Measurements from ENCODE around the gene PKD1.

Gene PKD1

DNA sequence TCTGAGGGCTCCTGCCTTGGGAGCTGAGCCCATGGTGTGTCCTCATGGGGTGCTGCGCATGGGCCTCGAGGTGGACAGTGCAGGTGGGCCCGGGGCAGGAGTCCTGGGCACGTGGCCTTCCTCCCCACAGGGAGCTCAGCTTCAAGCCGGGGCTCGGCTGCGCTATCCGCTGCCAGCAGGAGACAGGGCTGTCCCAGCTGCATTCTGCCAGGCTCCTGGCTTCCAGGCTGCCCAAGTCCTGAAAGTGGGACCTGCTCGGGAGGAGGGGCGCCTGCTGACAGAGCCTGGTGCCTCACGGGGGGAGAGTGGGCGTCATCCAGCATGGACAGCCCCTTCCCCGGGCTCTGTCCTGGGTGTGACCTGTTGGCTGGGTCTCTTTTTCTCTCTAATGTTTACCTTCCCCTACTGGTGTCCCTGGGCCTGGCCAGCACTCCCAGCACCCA lies 27.0 kb upstream of the PKD1 start:
- TF ChIP-seq, protein P1, sequence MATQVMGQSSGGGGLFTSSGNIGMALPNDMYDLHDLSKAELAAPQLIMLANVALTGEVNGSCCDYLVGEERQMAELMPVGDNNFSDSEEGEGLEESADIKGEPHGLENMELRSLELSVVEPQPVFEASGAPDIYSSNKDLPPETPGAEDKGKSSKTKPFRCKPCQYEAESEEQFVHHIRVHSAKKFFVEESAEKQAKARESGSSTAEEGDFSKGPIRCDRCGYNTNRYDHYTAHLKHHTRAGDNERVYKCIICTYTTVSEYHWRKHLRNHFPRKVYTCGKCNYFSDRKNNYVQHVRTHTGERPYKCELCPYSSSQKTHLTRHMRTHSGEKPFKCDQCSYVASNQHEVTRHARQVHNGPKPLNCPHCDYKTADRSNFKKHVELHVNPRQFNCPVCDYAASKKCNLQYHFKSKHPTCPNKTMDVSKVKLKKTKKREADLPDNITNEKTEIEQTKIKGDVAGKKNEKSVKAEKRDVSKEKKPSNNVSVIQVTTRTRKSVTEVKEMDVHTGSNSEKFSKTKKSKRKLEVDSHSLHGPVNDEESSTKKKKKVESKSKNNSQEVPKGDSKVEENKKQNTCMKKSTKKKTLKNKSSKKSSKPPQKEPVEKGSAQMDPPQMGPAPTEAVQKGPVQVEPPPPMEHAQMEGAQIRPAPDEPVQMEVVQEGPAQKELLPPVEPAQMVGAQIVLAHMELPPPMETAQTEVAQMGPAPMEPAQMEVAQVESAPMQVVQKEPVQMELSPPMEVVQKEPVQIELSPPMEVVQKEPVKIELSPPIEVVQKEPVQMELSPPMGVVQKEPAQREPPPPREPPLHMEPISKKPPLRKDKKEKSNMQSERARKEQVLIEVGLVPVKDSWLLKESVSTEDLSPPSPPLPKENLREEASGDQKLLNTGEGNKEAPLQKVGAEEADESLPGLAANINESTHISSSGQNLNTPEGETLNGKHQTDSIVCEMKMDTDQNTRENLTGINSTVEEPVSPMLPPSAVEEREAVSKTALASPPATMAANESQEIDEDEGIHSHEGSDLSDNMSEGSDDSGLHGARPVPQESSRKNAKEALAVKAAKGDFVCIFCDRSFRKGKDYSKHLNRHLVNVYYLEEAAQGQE (IDR thresholded peaks at IDR 0.05; ENCODE audit: insufficient read depth in 1 of 2, low read depth in 2 of 2, low read length in 2 of 2), result no peak
- TF ChIP-seq FOXP2 (optimal IDR thresholded peaks at IDR 0.05; ENCODE audit: borderline replicate concordance, extremely low read depth, extremely low read length, insufficient read depth), result no peak
- TF ChIP-seq TAF1 (IDR thresholded peaks at IDR 0.05; ENCODE audit: borderline replicate concordance, insufficient read depth, low read length), result no peak
- TF ChIP-seq SIN3A (IDR thresholded peaks at IDR 0.05; ENCODE audit: borderline replicate concordance, insufficient read depth, low read length), result no peak
- no peak for TF ChIP-seq POLR2AphosphoS5 (IDR thresholded peaks at IDR 0.05; ENCODE audit: low read depth, low read length)

DNA sequence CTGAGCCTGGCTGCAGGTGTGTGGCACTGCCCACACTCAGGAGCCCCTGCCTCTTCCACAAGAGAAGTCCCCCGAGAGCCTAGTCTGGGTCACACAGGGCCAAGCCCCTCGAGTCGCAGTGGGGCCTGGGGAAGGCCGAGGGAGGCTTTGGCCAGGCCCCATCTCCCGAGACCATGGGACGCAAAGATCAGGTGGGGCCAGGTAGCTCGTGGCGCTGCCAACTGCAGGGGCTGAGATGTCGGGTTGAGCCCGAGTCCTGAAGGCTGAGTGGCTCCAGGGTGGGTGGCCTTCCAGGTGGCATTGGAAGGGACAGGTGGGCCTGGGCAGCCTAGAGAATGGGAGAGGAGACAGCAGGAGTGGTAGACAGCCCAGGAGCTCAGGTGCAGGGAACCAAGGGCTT lies 26.2 kb upstream of the PKD1 start:
- TF ChIP-seq POLR2AphosphoS5 (IDR thresholded peaks at IDR 0.05; ENCODE audit: low read depth, low read length), result no peak
- no peak for TF ChIP-seq SIN3A (IDR thresholded peaks at IDR 0.05; ENCODE audit: borderline replicate concordance, insufficient read depth, low read length)
- no peak for TF ChIP-seq FOXP2 (optimal IDR thresholded peaks at IDR 0.05; ENCODE audit: borderline replicate concordance, extremely low read depth, extremely low read length, insufficient read depth)
- TF ChIP-seq, protein P1 (IDR thresholded peaks at IDR 0.05; ENCODE audit: insufficient read depth in 1 of 2, low read depth in 2 of 2, low read length in 2 of 2), result no peak
- no peak for TF ChIP-seq TAF1 (IDR thresholded peaks at IDR 0.05; ENCODE audit: borderline replicate concordance, insufficient read depth, low read length)

DNA sequence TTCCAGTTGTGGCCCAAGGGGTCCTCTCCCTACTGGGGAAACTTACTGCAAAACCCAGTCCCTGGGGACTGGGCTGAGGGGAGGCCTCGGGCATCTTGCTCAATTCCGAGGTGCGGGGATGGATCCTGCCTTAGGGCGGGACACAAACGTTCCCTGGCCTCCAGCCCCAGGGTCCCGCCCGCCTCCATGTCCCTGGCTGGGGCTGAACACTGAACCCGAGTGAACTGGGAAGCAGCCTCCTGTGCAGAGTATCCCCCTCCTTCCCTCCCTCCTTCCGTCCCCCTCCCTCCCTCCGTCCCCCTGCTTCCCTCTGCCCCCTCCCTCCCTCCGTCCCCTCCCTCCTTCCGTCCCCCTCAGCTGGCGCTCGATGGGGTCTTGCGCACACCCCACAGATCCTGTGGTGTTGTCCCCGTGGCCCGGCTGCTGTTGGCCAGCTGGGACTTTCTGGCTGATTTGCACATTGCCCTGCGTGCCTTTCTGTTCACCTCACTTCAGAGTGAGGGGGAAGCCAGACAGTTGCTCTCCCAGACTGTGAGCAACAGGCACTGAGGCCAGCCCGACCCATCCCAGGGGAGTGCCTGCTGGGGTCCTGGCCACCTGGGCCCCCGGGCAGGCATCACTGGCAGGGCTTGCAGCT lies 25.3 kb upstream of the PKD1 start:
- TF ChIP-seq POLR2AphosphoS5 (IDR thresholded peaks at IDR 0.05; ENCODE audit: low read depth, low read length), result no peak
- no peak for TF ChIP-seq TAF1 (IDR thresholded peaks at IDR 0.05; ENCODE audit: borderline replicate concordance, insufficient read depth, low read length)
- no peak for TF ChIP-seq FOXP2 (optimal IDR thresholded peaks at IDR 0.05; ENCODE audit: borderline replicate concordance, extremely low read depth, extremely low read length, insufficient read depth)

DNA sequence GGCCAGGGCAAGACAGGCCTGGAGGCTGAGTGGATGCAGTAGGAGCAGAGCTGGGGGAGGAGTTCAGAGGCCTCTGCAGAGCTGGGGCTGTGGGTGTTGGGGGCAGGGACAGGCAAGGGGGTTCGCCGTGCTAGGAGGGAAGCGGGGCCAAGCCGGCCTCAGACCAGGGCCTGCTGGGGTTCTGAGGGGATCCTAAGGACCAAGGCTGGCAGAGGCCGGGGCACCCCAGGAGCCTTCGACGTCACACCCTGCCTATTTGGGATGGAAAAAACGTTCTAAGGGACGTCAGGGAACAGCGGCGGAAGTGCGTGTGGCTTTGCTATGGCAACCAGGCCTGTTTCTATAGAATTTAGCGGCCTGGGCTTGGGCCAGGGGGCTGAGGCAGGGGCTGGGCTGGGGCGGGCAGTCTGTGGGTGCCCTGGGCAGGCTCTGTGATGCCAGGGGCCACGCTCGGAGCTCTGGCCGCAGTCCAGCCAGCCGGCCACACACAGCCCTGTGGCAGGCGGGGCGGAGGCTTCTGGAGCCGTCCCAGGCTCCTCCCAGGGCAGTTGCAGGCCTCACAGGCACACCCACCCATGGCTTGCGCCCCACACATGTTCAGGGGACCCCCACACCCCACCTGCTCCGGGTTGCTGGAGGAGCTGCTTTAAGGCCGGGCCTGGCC lies 23.6 kb upstream of the PKD1 start:
- TF ChIP-seq FOXP2 (optimal IDR thresholded peaks at IDR 0.05; ENCODE audit: borderline replicate concordance, extremely low read depth, extremely low read length, insufficient read depth) (no peak), SIN3A (IDR thresholded peaks at IDR 0.05; ENCODE audit: borderline replicate concordance, insufficient read depth, low read length) (no peak), POLR2AphosphoS5 (IDR thresholded peaks at IDR 0.05; ENCODE audit: low read depth, low read length) (no peak), TAF1 (IDR thresholded peaks at IDR 0.05; ENCODE audit: borderline replicate concordance, insufficient read depth, low read length) (no peak)
- TF ChIP-seq, protein P1 (IDR thresholded peaks at IDR 0.05; ENCODE audit: insufficient read depth in 1 of 2, low read depth in 2 of 2, low read length in 2 of 2), result no peak

DNA sequence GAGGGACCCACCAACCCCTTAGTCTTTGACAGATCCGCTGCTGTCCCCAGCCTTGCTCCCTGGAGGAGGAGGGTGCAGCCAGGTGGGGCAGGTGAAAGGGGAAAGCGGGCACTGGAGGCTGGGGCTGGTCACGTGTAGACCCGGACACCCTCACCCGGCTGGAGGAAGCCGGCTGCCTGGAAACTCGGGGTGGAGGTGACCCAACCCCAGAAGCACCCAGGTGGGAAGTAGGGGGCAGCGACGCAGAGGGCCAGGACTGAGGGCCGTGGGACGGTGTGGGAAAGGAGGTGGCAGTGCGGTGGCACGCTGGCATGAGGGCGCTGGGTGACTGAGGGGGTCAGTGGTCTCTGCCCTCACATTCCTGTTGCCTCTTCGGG lies 22.6 kb upstream of the PKD1 start:
- no peak for TF ChIP-seq FOXP2 (optimal IDR thresholded peaks at IDR 0.05; ENCODE audit: borderline replicate concordance, extremely low read depth, extremely low read length, insufficient read depth)

Data from PFSK-1 (cell line).